NCI-H510A (cell line): Measurements from ENCODE around the gene LYPD8.

Source experiments
- DNase-seq: peaks from one replicate; lab custom pipeline; 2025; lab: John Stamatoyannopoulos, UW

The LYPD8 gene

DNA sequence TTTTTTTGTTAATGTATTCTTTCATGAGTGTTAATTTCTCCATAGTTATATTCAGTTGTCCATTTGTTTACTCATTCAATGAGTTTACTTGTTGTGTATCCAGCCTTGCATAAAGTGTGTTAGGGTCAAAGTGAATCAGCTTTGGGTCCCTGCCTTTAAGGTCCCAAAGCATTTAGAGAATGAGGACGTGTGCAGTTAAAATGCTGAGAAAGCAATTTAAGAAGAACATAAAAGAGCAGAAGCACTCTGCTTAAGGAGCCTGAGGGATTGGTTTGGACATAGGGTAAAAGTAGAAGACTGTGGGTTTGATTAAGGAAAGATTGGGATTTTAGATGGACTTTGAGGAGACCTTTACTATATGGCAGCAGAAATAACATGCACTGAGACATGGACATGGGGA is 56.5 kb downstream of the LYPD8 start:
- DNase-seq: no peak

- DNase-seq: no peak
Measured at GRCh38 chr1:248697907-248698306, 57.7 kb downstream of the LYPD8 start.

GRCh38 chr1:248696774-248697173 is 58.8 kb downstream of the LYPD8 start:
- DNase-seq: no peak

- DNase-seq: no peak
Measured at GRCh38 chr1:248696261-248696660, 59.3 kb downstream of the LYPD8 start.

DNA sequence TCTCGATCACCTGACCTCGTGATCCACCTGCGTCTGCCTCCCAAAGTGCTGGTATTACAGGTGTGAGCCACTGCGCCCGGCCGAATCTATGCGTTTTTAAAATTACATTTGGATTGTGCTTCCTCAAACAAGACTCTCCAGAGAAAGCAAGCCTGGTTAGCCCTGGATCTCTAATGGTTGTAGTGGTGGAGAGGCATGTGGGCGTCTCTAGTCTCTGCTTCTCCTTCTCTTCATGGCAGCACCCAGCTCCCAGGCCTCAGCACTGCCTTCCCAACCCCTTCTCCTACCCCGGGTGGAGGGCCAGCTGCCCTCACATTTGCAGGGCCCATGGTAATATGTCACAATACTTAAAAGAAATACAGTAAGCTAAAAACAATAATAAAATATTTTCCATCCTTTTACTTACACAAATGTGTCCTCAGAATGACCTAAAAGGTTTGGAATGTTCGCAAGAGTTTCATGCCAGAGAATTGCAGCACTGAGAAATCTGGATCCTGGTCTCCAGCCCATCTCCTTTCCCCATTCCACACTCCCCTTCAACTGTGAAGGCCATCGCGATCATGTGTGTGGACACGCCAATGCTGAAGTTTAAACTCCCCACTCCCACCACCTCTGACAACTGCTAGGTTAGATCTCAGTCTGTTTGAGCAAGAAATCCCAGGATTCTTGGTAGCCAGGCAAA is 60.0 kb downstream of the LYPD8 start:
- no peak for DNase-seq

DNA sequence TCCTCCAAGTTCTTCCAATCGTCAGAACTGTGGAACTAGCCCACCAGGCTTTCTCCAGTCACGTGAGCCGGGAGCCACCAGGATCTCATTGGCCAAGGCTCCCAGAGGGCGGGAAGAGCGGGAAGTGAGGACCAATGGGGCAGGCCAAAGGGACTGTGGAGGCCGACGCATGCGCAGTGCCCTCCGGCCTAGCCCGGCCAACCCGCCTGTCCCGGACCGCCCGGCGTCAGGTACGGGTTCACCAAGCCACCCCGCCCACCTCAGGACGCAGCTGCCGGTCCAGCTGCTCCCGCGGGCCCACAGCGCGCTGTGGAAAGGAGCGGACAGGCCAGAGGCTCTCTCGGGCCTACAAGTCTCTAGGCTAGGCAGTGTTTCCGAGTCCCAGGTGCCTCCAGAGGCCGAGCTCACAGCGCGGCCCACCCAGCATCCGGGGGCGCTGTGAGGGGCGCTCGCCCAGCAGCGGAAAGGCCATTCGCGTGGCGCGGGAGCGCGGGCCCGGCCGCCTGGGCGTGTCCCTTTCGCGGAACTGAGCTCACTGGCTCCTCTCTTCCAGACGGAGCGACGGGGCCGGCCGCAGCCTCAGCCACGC is 63.9 kb downstream of the LYPD8 start:
- no peak for DNase-seq
